HG03064 (cell line): Measurements from ENCODE around the gene SNAPC4.

ENCODE experiments used
- ATAC-seq: cut with Tn5 transposase; IDR thresholded peaks from one replicate; pipeline ENCODE4 v1.9.1; 2021; ENCODE audit warnings: low read depth; ENCODE audit not compliant: unreplicated experiment

SNAPC4 gene

DNA sequence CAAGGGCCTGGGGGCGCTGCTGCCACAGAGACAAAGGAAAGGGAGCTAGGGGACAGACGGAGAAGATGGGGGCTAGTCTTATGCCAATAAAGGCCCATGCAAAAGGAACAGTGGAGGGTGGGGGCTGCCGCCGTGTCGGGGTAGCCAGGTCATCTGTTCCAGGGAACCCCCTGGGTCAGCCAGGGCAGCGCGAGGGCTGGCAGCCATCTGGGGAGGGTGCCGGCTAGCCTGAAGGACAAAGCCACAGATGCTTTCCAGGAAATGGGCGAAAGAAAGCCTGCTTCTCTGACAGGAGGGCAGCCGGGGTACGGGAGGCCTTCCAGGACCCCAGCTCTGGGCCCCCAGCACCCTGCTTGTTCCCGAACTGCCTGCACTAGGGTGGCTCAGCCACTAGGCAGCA lies 24.9 kb downstream of the SNAPC4 start:
- ATAC-seq: no peak

DNA sequence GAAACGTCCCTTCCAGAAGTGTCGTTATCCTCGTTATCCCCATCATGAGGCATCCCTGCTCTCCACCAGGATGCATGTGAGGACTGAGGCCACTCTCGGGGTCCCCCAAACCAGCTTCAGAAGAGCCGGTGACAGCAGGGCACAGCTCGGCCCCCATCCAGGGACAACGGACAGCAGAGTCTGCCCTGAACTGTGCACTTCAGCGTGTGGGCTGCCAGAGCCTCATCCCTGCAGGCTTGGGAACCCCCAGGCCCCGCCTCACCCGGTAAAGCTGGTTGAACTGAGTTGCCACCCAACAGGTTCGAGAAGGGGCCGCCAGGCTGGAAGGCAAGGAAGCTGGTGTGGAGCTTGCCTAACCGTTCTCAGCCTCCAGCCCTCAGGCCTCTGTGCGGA lies 25.8 kb downstream of the SNAPC4 start:
- ATAC-seq: no peak

DNA sequence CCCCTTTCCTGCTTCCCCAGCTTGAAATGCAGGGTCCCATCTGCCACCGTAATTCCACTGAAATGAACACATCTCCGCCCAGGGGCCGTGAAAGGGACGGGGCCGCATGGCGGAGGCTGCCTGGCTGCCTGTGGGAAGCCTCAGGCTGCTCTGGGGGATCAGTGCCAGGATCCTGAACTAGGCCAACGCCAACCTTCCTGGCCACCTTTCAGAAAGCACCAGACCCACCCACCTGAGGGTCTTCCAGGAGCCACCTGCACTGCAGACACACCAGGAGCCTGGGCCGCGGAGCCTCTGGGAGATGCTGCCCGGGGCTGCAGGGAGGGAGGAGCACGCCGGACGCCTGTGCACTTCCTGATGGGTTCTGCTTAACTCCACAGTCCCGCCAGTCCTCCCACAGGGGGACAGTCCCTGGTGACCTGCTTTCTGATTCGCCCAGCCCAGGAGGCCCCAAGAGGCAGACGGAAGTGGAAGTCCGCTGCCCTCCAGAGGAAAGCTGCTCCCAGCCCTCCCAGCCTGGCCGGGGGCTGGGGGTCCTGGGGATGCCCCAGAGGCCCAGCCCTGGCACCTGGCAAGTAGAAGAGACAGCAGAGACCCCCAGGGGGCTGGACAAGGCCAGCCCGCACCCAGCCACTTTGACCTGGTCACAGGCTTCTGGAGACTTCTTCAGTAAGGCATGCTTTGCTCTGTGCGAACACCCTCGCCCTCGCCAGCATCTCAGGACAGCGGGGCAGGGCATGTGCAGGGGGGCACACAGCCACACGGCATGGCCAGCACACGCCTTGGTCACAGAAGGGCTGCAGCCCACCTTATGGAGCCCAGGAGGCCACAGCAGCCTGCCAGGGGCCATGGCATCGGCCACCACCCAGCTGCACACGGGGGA lies 26.4 kb downstream of the SNAPC4 start, which contains the start of gene CARD9:
CARD9 (minus strand) TSS at position 370 of the 883 bp plus-strand sequence. CDS start 1,591 bp downstream, outside the sequence.
- ATAC-seq: no peak

DNA sequence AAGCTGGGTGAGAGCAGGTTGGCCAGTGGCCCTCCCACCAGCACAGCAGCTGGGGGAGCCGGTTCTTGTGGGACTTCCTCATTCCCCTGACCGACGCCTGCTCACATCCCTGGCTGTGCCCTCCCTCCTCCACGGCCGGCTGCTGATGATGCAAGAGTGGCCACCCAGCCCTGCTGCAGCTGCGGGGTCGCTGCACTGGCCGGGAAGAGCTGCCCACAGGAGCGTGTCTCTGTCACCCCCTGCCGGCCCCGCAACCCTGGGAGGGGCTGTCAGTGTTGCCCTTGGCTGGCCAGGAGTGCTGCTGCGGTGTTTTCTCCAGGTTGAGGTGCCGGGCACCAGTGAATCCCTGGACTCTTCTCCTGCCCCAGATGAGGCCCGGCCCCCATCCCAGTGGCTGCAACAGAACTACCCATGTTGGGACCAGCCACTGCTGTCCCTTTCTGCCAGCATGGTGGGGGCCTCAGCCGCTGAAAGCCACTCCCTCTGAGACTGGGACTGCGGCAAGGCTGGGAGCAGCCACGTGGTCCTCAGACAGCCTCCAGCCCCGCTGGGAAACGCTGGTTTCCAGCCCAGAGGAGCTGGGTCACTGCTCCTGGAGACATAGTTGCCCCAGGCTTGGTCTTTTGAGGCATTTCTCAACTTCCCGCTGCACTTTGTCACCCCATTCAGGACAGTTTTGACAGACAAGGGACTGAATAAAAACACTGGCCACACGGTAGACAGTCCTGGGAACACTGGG lies 27.2 kb downstream of the SNAPC4 start:
- ATAC-seq: no peak

DNA sequence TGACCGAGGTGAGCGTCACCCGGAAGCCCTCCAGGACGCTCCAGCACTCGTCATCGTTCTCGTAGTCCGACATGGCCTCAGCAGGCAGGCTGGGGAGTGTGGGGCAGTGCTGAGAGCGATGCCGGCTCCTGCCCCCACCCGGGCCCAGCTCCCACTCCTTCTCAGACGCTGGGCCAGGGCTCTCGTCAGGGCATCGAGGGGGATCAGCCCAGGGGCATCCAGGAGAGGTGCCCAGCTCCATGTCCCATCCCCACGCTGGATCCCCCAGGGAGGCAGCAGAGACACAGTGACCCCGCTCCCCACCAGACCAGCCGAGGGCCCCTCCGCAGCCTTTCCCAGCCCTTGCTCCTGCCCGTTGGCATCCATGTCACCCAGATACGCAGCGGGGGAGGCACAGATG lies 28.0 kb downstream of the SNAPC4 start:
- ATAC-seq: no peak

DNA sequence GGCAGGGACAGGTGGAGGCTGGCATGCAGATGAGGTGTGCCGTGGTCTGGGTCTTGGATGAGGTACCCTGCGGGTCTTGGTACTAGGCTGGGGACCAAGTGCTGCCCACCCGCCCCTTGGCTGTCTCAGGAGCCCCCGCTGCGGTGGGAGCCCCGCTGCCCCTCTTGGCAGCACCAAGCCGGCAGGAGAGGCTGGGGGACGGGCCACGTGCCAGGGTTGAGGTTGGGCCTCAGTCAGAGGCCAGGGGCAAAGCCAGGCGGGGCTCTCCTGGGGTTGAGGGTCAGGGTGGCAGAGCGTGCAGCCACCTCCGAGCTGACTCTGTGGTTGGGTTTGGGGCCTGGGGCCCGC lies 28.5 kb downstream of the SNAPC4 start:
- ATAC-seq: no peak

DNA sequence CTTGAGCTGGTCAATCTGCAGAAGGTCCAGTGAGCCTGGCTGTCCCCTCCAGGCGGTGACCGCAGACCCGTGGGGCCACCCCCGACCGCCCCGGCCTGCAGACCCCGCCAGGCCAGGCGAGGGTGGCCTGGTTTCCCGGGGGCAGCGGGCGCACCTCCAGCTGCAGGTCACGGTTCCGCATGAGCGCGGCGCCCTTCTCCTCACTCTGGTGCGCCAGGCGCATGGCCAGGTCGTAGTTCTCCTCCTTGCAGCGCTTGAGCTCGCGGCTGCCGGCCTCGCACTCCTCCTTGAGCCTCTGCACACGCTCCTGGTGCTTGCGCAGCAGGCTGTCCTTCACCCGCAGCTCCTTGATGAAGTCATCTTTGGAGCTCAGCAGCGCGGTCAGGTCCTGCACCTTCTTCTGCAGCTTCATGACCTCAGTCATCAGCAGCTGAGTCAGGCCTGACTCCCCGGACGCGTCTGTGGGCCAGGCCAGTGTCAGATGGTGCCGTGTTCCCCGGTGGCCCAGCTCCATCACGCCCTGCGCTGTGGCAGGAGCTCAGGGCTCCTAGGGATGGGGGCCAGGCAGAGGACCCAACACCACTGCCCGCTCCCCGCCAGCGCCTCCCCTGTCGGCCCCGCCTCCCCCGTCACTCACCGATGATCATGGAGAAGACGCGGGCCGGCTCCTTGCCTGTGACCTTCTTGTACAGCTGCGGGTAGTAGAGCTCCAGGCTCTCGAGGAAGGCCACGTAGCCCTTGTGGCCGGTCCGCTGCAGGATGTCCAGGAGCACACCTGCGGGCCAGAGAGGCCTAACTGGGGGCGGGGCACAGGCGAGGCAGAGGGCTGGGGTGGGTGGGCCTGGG lies 29.1 kb downstream of the SNAPC4 start:
- ATAC-seq: no peak

DNA sequence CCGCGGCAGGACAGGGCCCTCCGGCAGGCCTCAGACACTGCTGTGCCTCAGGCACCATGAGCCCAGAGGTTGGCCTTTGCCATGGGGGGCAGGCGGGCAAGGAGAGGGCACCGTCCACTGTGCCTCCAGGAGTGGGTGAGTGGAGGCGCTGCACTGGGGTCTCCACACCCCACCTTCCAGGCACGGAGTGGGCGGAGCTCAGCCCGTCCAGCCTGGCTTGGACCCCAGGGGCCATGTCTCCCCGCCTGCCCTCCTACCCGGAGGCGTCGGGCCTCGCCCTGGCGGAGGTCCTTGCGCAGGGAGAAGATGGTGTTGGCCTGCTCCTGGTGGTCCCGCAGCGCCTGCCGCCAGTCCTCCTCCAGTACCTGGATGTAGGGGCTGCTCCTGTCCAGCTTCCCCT lies 29.9 kb downstream of the SNAPC4 start:
- no peak for ATAC-seq

DNA sequence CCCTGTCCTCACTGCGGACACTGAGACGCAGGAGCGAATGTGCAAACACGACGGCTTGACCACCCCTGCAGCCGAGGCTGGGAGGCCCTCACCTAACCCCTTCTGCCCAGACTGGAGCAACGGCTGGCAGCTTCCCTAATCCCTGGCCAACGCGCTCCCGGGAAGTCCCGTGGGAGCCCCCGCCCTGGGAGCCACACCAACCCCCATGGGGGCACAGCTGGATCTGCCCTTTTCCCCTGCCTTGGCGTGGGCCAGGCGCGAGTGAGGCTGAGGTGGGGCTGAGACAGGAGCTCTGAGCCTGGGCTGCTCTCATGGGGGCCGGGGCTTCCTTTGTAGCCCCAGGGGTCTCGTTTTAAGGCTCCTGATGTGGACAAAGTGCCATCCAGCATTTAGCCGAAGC lies 31.8 kb downstream of the SNAPC4 start:
- ATAC-seq: no peak

DNA sequence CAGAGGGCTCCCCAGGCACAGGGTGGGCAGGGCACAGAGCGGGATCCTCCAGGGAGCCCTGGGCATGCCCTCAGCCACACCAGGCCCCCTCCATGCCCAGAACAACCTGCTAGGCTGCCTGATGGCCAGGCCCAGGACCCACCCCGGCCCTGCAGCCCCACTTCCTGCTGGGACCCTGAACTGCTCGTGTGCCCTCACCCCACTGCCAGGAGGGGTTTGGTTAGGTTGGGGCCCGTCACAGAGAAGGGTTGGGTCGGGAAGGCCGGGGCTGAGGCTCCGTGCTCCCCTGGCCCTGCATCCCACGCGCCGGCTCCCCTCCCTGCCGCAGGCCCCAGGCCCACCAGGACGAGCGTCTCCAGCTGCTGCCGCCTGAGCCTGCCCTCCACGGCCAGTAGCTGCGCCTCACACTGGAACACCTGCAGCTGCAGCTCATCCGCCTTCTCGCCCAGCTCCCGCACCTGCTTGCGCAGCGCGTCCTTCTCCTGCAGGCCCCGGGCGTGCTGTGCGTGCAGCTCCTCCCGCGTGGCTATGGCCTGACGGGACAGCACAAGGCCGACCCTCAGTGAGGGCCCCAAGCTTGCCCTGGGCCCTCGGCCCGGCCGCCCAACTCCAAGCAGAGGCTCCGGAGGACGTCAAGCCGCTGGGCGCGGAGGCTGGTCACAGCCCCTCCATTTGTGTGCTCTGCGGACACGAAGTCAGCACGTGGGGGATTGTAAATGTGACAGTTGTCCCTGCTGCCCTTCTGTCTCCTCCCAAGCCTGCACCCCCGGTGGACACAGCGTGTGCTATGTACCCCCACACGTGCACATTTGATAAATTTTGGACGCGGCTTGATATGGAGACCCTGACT lies 32.4 kb downstream of the SNAPC4 start:
- no peak for ATAC-seq

DNA sequence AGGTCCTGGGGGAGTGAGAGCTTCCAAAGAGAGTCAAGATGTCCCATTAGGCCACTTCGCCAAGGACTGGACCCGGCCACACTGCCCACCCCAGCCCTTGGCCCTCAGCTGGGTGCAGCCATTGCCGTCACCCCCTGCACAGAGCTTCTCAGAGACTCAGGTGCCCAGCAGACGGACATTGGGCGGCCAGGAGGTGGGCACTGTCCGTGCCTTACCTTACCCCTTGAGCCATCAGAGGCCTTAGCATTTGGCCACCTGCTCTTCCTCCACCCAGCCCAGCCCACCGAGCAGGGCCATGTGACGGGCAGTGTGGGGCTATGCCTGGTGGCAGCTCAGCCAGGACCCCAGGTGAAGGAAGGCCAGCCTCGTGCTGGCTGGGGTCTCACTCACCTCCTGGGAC lies 33.1 kb downstream of the SNAPC4 start:
- no peak for ATAC-seq

DNA sequence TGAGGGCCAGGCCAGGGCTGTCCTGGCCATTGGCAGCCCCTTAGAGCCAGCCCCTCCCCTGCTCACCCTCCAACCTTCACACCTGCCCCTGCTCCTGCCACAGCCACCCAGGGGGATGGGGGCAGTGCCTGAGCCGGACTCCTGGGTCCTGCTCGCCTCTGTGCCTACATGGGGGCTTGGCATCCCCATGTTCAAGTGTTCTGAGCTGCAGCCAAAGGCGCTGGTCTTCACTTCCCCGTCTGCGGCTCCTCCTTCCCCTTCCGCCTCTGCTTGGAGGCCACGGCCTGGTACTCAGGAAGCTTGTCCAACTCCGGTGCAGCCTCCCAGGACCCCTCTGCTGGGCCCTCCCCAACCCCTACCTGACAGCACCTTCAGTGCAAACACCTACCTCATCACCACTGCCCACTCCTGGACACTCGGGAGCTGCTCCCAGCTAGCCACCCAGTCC lies 34.2 kb downstream of the SNAPC4 start:
- ATAC-seq: no peak

DNA sequence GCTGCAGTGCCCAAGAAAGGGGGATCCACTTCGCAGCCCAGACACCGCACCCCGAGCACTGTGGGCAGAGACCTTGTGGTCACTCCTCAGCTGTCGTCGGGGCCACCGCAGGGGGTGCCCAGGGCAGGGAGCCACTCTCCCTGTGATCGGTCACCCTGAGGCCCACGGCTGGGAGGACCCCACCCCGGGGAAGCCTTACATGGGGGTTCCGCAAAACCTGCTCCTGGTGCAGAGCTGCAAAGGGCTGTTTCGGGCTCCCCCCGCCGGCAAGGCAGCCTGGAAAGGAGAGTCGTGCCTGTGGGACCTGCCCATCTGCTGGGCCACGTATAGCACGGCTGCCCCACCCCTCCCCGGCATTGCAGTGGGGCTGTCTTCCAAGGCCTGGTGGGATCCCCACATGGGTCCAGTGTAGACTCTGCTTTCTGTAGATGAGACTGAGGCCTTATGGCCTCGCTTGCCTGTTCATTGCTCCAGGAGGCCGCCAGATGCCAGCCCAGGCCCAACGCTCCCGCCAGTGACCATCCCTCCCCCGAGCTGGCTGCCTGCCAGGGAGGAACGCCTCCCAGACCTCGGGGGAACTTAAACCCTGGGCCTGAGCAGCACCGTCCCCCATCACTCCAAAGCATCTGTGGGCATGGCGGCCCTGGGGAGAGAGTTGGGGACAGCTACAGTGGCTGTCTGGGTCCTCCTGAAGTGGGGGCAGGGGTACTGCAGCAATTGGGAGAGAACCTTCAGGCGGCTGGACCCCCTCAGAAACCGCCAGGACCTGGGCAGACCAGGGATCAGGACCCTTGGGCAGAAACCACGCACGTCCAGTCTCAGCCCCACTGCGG lies 34.8 kb downstream of the SNAPC4 start:
- no peak for ATAC-seq

DNA sequence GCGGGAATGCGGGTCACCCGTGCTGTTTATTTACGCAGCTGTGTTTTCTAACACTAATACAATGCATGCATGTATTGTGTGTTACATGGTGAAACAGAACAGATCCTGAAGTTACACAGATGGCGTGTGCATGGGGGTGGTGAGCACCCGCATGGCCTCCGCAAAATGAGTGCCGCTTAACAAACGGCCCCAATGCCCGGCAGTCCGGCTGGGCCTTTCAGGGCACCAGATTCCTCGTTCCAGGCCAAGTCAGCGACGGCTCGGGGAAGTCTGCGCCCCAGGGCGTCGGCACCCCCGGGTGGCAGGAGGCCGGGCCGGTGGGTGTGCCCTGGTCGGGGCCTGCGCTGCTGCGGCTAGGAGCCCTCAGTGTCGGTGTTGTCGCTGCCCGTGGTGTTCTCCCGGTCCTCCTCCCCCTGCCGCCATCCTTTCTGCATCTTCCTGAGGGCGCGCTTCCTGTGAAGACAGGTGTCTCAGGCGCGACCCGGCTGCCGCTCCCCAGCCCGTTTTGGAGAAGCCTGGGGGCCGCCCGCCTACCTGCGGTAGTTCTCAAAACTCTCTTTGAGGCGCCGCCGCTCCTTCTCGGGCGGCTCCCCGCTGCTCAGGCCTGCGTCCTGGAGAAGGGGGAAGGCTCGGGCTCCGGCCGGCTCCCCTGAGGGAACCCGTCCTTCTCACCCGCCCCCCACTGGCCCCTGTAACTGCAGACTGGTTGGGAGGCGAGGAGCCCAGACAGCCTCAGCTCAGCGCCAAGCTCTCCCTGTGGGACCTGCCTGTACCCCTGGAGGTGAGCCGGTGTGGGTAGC lies 35.8 kb downstream of the SNAPC4 start:
- no peak for ATAC-seq

DNA sequence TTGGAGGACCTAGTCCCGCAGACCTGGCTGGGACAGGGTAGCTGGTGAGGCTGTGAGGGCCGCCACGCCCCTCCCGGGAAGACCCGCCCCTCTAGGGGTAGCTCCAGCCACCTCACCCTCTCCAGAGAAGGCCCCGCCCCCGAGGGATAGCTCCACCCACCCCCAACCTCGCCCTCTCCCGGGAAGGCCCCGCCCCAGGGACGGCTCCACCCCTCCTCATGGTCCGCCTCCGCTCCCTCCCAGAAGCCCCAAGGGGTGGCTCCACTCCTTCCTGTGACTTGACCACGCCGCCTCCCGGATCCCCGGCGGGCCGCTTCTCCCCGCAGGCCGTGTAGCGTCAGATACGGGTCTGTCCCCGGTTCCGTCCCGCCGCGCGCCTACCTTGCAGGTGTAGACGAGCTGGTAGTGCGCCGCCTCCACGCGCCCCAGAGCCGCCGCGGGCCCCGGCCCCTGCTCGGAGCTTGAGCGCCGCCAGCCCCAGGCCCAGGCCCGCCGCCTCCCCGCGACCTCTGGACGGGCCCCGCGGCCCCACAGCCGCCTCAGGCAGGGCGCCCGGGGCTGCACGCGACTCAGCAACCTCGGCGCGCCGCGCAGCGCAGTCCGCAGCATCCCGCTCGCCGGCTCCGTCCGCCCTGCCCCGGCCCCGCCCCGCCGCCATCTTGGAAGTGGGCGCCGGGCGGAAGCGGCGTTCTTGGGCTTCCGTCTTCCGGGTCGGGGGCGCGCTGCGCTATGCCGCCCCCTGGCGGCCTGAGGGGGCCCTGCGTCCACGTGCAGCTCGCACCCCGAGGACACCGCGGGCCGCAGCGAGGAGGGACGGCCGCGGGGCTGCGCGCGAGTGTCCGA lies 36.6 kb downstream of the SNAPC4 start, which contains the start of gene DNLZ:
DNLZ (minus strand) TSS at position 639 of the 843 bp plus-strand sequence; CDS start at position 609, 30 bp downstream.
- ATAC-seq: peak; percentile 66

DNA sequence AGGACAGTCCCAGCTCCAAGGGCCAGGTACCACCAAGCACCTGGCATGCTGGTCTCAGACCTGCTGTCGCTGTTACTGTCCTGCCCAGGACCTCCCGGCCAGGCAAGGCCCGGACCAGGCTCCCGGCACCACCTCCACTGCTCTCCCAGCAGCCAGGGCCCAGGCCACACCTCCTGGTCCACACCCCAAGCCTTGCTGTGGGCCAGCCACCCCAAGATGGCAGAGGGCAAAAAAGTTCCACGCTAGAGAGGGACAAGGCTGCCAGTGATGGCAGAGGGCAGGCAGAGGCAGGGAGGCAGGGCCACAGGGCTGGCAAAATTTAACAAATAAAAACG lies 37.6 kb downstream of the SNAPC4 start:
- ATAC-seq: no peak

DNA sequence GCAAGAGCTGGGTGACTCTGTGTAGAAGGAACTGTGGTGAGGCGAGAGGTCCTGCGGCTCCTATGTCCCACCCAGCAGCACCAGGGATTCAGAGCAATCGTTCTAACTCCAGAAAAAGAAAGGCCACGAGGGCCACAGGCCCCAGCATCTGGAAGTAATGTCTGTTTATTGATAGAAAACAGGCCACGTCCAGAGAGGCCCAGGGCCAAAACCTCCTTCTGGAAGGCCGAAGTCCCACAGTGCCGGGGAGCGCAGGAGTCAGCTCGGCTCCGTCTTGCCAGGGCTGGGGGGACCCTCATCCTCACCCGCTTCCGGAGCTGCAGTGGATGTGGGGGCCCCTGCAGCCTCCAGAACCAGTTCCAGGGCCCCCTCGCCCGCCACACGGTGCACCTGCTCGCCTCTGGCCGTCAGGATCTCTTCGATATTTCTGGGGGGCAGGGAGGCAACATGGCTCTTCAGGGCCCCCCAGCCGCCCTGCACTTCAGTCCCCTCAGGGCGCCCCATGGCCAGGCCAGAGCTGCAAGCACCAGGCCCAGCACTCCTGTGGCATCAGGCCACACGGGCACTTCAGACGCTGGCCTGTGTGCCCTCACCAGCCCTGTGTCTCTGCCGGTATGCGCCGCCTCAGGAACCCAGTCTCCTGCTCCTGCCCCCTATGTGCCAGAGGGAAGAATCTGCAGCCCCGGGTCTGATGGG lies 38.1 kb downstream of the SNAPC4 start:
- ATAC-seq: no peak
